KOPT-K1 (cell line): ENCODE results near the gene GPHN.
"Not testable (repeated sequence)": the region's sequence is repeated elsewhere in the genome, so short reads cannot be mapped to it uniquely, and the experiment has no call there.

Experiments used
- H3K27ac ChIP-seq: fragments of 200-600 bp; sonication (generic); 2 replicates; pipeline ENCODE4 v1.5.1; 2016; ENCODE audit warnings: antibody characterized with exemption, mild to moderate bottlenecking, low read depth, low read length; ENCODE audit not compliant: poor library complexity, severe bottlenecking
- H3K36me3 ChIP-seq: fragments of 200-600 bp; sonication (generic); 2 replicates; pipeline ENCODE4 v1.5.1; 2017; ENCODE audit warnings: antibody characterized with exemption, mild to moderate bottlenecking, low read length, moderate library complexity; ENCODE audit not compliant: insufficient read depth
- H3K9me3 ChIP-seq: fragments of 200-600 bp; sonication (generic); 2 replicates; pipeline ENCODE4 v1.5.1; 2017; ENCODE audit warnings: antibody characterized with exemption, low read length, mild to moderate bottlenecking; ENCODE audit not compliant: insufficient read depth, poor library complexity, severe bottlenecking

The GPHN gene

DNA sequence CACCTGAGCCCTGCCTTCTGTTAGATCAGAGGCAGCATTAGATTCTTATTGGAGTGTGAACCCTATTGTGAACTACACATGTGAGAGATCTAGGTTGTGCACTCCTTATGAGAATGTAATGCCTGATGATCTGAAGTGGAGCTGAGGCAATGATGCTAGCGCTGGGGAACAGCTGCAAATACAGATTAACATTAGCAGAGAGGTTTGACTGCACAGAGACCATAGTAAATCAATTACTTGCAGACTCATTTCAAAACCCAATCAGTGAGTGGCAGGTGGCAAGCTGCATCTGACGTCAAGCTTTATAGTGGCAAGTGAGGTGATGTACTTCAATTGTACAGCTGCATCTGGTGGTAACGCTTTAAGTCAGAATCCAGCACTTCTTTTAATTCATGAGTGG, 141.6 kb downstream of the GPHN start:
- Histone ChIP-seq H3K27ac (no peak overlapping the region), H3K9me3 (no peaks in the 10 kb centered on the region), H3K36me3 (no peaks in the 10 kb centered on the region)

DNA sequence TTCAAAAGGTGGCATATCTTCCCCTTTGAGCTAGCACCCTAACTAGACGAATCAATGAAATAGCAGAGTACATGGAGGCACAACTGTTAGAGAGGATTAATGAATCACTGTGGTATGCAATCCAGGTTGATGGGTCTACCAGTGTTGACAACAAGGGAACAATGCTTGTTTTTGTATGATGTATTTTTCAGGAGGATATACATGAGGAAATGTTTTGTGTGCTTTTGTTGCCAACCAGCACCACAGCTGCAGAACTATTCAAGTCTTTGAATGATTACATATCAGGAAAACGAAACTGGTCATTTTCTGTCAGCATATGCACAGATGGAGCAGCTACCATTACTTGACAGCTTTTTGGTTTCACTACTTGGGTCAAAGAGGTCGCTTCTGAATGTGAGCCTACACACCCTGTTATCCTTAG, 142.6 kb downstream of the GPHN start:
- Histone ChIP-seq H3K9me3 (no peaks in the 10 kb centered on the region), H3K27ac (no peak overlapping the region), H3K36me3 (no peaks in the 10 kb centered on the region)

DNA sequence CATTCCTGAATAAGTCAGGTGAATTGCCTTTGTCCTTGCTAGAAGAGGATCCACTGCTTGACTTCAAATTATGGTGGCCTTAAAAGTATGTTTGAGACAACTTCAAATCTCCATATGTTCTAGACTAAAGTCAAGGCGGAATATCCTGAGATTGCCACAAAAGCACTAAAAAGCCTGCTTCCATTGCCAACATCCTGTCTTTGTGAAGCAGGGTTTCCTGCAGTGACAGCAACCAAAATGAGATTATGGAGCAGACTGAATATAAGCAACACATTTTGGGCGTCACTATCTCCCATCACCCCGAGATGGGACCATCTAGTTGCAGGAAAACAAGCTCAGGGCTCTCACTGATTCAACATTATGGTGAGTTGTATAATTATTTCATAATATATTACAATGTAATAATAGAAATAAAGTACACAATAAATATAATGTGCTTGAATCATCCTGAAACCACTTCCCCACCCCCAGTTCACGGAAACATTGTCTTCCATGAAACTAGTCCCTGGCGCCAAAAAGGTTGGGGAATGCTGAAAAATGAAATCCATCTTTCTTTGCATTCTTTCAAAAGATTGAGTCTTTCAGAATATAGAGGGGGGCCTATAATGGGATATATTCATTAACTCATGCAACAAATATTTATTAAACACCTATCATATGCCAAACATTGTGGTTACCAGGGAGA, 143.7 kb downstream of the GPHN start:
- no peaks in the 10 kb centered on the region for H3K36me3 ChIP-seq
- no peak overlapping the region for H3K27ac ChIP-seq
- H3K9me3 ChIP-seq = no peaks in the 10 kb centered on the region

DNA sequence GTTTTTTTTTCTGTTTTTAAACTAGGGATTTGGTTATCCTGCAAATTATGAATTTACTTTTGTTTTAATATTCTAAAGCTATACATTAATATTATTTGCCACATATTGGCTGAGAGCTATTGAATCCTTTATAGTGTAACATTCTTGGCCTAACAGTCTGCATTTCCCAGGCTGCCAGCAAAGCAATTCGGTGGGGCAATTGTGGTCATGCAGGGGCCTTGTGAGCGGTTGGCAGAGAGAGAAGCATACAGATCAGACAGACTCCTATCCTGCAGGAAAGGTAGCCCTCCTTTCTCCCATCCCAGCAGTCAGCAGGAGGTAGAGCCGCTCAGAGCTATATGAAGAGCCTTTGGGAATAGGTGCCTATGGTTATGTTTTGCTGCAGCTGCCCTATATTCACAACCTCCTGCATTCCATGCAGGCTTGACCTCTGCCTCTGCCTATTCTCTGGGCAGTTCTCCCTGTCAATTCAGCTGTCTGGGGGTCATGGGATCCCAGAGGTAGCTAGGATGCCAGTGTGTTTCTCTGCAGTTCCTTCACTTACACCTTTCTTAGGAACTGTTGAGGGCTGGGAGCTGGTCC, 144.7 kb downstream of the GPHN start:
- H3K27ac ChIP-seq = no peak overlapping the region
- no peaks in the 10 kb centered on the region for H3K36me3 ChIP-seq
- H3K9me3 ChIP-seq = peaks cover 9% of the 10 kb centered on the region

DNA sequence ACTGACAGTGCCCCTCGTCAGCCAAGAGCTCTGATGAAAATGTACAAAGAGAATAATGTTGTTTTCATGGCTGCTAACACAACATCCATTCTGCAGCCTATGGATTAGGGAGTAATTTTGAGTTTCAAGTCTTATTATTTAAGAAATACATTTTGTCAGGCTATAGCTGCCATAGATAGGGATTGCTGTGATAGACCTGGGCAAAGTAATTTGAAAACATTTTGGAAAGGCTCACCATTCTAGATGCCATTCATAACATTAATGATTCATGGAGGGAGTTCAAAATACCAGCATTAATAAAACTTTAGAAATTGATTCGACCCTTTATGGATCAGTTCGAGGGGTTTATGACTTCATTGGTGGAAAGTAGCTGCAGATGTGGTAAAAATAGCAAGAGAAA, 149.8 kb downstream of the GPHN start:
- Histone ChIP-seq H3K27ac (no peak overlapping the region), H3K9me3 (peaks cover 10% of the 10 kb centered on the region), H3K36me3 (no peaks in the 10 kb centered on the region)

DNA sequence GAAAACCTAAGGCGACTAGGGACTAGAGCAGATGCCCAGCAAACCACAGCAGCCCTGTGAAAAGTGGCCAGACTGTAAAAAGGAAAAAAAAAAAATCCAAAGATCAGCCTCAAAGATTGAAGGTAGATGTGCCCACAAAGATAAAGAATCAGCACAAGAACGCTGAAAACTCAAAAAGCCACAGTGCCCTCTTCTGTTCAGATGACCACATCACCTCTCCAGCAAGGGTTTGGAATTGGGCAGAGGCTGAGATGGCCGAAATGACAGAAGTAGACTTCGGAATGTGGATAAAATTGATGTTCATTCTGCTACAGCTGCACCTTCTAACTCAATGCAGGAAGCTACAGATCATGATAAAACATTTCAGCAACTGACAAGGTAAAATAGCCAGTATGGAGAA, 154.4 kb downstream of the GPHN start:
- H3K9me3 ChIP-seq = peaks cover 4% of the 10 kb centered on the region
- H3K36me3 ChIP-seq = no peaks in the 10 kb centered on the region
- no peak overlapping the region for H3K27ac ChIP-seq

DNA sequence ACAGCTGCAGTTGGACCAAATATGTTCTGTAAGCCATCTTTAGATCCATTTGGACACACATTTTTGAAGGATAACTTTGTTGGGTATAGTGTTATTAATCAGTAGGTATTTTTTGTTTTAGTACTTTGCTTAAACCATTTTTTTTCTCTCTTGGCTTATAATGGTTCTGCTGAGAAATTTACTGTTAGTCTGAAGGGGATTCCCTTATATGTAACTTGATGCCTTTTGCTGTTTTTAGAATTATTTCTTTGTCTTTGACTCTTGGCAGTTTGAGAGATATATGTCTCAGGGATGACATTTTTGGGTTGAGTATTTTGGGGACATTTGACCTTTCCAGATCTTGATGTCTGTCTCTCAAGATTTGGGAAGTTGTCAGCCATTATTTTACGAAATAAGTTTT, 169.8 kb downstream of the GPHN start:
- peaks cover 12% of the 10 kb centered on the region for H3K9me3 ChIP-seq
- no peaks in the 10 kb centered on the region for H3K36me3 ChIP-seq
- no peak overlapping the region for H3K27ac ChIP-seq

DNA sequence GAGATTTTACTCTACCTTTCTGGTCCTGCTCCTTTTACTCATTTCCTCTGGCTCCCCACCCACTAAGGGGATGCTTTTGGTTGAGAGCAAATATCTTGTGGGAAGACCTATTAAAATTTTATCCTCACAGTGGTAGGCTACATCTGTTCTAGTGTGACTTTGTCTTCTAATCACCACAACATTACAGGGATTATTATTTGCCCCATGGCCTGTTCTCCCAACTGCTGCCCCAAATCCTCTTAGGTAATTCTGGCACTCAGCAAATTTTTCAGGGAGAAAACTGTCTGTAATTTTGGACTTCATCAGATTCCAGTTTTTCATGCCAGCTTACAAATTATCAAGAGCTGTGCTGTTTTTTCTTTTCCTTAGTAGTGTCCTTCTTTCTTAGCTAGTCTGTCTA, 172.3 kb downstream of the GPHN start:
- Histone ChIP-seq H3K36me3 (no peaks in the 10 kb centered on the region), H3K27ac (no peak overlapping the region), H3K9me3 (peaks cover 12% of the 10 kb centered on the region)

DNA sequence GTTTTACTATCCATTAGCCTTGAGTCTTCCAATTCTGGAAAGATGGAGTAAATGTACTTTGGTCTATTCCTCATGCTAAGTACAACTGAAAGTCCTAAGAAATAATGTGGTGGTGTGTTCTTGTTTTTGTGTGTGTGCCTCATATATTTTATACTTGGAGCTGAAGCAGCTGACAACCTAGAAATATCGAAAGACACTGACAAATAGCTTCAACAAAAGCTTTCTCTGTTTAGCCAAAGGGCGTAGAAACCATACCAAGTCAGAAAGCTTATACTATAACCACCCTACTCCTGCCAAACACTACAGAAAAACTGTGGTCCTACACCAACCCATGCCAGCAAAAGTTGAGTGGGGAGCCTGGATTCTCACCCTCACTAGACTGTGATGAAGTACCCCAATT, 188.4 kb downstream of the GPHN start:
- Histone ChIP-seq H3K36me3 (no peaks in the 10 kb centered on the region), H3K27ac (no peak overlapping the region), H3K9me3 (no peaks in the 10 kb centered on the region)

DNA sequence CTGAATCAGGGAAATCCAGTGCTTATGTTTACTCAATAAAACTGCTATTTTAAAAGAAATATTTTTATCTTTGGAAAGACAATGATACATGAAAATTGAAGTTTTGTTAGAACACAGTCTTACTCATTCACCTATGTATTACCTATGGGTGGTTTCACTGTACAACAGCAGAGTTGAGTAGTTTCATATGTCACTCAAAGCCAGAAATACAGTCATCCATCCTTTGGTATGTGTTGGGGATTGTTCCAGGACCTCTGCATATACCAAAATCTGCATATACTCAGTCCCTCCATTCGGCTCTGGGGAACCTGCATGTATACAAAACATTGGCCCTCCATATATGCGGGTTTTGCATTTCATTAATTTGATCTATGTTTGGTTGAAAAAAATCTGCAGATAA, 190.6 kb downstream of the GPHN start:
- no peaks in the 10 kb centered on the region for H3K36me3 ChIP-seq
- no peaks in the 10 kb centered on the region for H3K9me3 ChIP-seq
- no peak overlapping the region for H3K27ac ChIP-seq

DNA sequence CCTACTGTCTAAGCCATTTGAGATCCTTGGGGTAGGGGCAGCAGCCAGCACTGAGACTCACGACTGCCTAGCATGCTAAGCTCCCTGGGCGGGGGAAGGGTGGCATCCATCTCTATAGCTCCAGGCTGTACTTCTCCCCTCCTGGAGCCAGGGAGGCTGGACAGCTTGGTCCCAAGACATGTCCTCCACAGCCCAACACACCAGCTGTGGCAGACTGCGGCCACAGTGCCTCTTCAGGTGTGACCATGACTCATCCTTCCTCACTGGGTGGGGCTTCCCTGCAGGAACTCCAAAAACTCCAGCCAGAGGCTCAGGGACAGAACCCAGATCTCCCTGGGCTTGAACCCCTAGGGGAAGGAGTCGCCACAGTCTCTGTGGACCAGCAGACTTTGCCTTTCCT, 193.9 kb downstream of the GPHN start:
- Histone ChIP-seq H3K27ac (no peak overlapping the region), H3K9me3 (no peaks in the 10 kb centered on the region), H3K36me3 (no peaks in the 10 kb centered on the region)

DNA sequence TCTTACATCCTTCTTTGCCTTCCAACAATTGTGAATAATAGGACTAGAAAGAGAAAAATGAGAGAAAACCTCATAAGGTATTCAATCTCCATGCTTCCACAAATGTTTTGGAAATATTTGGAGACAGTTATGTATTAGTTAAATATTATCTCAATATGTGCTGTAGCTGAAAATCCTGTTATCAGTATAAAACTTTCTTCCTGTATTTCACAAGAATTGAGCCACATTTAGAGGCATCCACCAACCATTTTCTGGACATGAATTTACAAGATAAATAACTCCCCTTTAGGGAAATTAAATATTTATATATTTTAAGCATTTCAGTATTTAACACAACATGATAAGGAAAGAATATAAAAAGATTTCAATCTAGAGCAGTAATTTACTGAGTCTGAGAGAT, 200.3 kb downstream of the GPHN start:
- Histone ChIP-seq H3K36me3 (no peaks in the 10 kb centered on the region), H3K9me3 (no peaks in the 10 kb centered on the region), H3K27ac (no peak overlapping the region)

DNA sequence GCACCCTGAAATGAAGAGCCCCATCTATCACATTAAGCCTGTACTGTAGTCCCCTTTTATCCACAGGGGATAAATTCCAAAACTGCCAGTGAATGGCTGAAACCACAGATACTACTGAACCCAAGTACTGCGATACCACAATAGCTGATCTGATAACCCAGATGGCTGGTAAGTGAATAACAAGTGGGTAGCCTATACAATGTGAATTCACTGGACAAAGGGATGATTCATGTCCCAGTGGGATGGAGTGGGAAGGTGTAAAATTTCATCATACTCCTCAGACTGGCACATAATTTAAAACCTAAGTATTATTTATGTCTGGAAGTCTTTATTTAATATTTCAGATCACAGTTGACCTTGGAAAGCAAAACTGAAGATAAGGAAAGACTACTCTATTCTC, 201.3 kb downstream of the GPHN start:
- H3K9me3 ChIP-seq = no peaks in the 10 kb centered on the region
- no peak overlapping the region for H3K27ac ChIP-seq
- H3K36me3 ChIP-seq = no peaks in the 10 kb centered on the region

DNA sequence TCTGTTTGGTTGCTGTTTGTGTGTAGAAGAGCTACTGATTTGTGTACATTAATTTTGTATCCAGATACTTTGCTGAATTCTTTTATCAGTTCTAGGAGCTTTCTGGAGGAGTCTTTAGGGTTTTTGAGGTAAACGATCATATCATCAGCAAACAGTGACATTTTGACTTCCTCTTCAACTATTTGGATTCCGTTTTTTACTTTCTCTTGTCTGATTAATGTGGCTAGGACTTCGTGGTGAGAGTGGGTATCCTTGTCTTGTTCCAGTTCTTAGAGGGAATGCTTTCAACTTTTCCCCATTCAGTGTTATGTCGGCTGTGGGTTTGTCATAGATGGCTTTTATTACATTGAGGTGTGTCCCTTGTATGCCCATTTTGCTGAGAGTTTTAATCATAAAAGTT, 206.3 kb downstream of the GPHN start:
- not testable (repeated sequence) for H3K36me3 ChIP-seq, H3K27ac ChIP-seq, H3K9me3 ChIP-seq

DNA sequence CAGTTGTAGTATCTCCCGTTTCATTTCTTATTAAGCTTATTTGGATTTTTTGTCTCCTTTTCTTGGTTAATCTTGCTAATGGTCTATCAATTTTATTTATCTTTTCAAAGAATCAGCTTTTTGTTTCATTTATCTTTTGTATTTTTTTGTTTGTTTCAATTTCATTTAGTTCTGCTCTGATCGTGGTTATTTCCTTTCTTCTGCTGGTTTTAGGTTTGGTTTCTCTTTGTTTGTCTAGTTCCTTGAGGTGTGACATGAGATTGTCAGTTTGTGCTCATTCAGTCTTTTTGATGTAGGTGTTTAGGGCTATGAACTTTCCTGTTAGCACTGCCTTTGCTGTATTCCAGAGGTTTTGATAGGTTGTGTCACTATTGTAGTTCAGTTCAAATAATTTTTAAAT, 207.4 kb downstream of the GPHN start:
- H3K27ac ChIP-seq, H3K9me3 ChIP-seq, H3K36me3 ChIP-seq: not testable (repeated sequence)

DNA sequence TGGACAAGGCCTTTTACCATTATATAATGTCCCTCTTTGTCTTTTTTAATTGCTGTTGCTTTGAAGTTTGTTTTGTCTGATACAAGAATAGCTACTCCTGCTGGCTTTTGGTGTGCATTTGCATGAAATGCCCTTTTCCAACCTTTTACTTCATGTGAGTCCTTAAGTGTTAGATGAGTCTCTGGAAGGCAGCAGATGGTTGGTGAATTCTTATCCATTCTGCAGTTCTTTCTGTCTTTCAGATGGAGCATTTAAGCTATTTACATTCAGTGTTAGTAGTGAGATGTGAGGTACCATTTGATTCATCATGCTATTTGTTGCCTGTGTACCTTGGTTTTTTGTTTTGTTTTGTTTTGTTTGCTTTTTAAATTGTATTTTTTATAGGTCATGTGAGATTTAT, 208.3 kb downstream of the GPHN start:
- Histone ChIP-seq H3K36me3 (no peaks in the 10 kb centered on the region), H3K9me3 (no peaks in the 10 kb centered on the region), H3K27ac (no peak overlapping the region)
